Testis (tissue), 3 donors: Measurements from ENCODE around the gene PTMA. TPM values are rescaled to one million over a fixed set of nuclear protein-coding genes. Genes with fewer than 3 reads are reported as not detected.

Experiments
- DNase-seq: peaks from one replicate; pipeline ENCODE4 v3.0.0-alpha.2; 2019
- H3K27ac ChIP-seq, 2 donors: fragments of 200-600 bp; sonication (generic); one replicate each; pipeline ENCODE4 v1.5.1; 2019
- H3K27me3 ChIP-seq: fragments of 200-600 bp; sonication (generic); one replicate; pipeline ENCODE4 v1.5.1; 2019
- H3K36me3 ChIP-seq: fragments of 200-600 bp; sonication (generic); one replicate; pipeline ENCODE4 v1.5.1; 2017; ENCODE audit warnings: low read depth; ENCODE audit errors: missing control alignments
- H3K4me1 ChIP-seq: fragments of 200-600 bp; sonication (generic); one replicate; pipeline ENCODE4 v1.5.1; 2019
- H3K4me3 ChIP-seq, 2 donors: fragments of 200-600 bp; sonication (generic); one replicate each; pipeline ENCODE4 v1.5.1; 2017 to 2019
- H3K9me3 ChIP-seq: fragments of 200-600 bp; sonication (generic); one replicate; pipeline ENCODE4 v1.5.1; 2017
- POLR2A ChIP-seq: fragments of 450-650 bp; IDR thresholded peaks from one replicate; pipeline ENCODE4 v1.6.1; 2017; ENCODE audit warnings: antibody characterized with exemption, mild to moderate bottlenecking, moderate library complexity
- WGBS, 2 donors: methylation state at CpG; one replicate each; pipeline ENCODE4 v1.1.5; 2018; 5-methylcytosine and 5-hydroxymethylcytosine counted together
- intact Hi-C: fragments of 100-400 bp; cut with DNase I; formaldehyde crosslinking; loops from one replicate; pipeline ENCODE4 v1.15.1; 2023; ENCODE audit warnings: low total_unique reads
- polyA plus RNA-seq: library from polyadenylated mRNA; stranded (reverse); fragments of 350-450 nt; fragmentation: Illumina TruSeq; extraction: RNeasy Lipid Tissue Mini Kit (QIAGEN cat#74804); gene quantifications from one replicate; pipeline ENCODE4 v1.2.3, GENCODE V29; 2014; ENCODE audit warnings: low read depth, low replicate concordance; ENCODE audit not compliant: insufficient read depth
- total RNA-seq, 2 donors: library from RNA; depleted of rRNA; stranded (reverse); fragments of >200 nt; gene quantifications; one replicate each; pipeline ENCODE4 v1.2.3, GENCODE V29; 2016
- TF ChIP-seq, protein P1 (sequence below), 3 experiments: fragments of 450-650 bp in 2 of 3; fragments of 200-600 bp in 1 of 3; sonication (generic) in 1 of 3; IDR thresholded peaks; one replicate each; pipeline ENCODE4 v1.5.1; 2016 to 2019; ENCODE audit warnings: antibody characterized with exemption in 3 of 3, mild to moderate bottlenecking in 2 of 3, moderate library complexity in 1 of 3

Gene PTMA
- total and polyA plus RNA-seq, 3 donors from 2014 or later = 278 to 583 (median 311) TPM

DNA sequence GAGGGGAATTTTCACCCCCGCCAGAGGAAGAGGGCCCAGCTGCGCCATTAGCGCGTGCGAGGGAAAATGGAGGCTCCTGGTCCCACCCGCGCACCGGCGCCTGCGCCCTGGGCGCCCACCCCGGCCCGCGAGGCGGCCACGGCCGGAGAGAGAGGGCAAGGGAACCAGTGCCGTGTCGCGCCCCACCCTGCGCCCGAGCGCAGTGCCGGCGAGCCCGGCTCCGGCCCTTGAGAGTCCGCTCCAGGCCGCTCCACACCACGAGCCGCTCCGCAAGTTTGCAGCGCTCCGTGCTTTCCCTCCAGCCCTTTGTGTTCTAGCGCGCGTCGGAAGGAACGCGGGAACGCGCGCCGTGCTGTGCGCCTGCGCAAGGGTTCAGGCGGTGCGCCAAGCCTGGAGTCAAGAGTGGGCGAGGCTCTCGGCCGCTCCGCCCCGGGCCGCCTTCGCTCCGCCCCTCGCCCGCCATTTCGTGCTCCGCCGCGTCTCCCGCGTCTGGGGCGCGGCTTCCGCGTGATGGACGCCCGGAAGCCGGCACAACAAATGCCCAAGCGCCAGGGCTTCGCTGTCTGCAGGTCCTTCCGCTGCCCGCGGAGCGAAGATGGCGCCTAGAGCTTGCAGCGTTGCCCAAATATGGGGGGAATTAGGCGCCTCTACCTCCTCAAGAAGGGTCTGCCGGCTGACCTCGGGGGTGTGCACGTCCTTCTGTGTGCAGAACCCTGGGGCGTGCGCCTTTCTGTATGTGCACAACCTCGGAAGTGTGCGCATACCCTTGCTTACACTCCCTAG, 46.1 kb upstream of the PTMA start:
- Histone ChIP-seq H3K36me3 (no peaks in the 10 kb centered on the region), H3K27ac (peak overlapping the region; percentile 90 to 92), H3K4me1 (peaks cover 8% of the 10 kb centered on the region), H3K27me3 (no peaks in the 10 kb centered on the region), H3K9me3 (no peaks in the 10 kb centered on the region), H3K4me3 (peak overlapping the region; percentile 53 to 56)
- peak; percentile 96 for DNase-seq
- TF ChIP-seq POLR2A = no peak
- TF ChIP-seq, protein P1, sequence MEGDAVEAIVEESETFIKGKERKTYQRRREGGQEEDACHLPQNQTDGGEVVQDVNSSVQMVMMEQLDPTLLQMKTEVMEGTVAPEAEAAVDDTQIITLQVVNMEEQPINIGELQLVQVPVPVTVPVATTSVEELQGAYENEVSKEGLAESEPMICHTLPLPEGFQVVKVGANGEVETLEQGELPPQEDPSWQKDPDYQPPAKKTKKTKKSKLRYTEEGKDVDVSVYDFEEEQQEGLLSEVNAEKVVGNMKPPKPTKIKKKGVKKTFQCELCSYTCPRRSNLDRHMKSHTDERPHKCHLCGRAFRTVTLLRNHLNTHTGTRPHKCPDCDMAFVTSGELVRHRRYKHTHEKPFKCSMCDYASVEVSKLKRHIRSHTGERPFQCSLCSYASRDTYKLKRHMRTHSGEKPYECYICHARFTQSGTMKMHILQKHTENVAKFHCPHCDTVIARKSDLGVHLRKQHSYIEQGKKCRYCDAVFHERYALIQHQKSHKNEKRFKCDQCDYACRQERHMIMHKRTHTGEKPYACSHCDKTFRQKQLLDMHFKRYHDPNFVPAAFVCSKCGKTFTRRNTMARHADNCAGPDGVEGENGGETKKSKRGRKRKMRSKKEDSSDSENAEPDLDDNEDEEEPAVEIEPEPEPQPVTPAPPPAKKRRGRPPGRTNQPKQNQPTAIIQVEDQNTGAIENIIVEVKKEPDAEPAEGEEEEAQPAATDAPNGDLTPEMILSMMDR (IDR thresholded peaks at IDR 0.05) = peak in 2 of 3 experiments; percentile 14
- 8 to 9% methylated on average over 12 to 51 of the region's 87 CpGs for WGBS, 2 donors
- intact Hi-C loops = no loop called here

GRCh38 chr2:231662811-231663457, 45.4 kb upstream of the PTMA start:
- peak overlapping the region; percentile 90 to 92 for H3K27ac ChIP-seq
- H3K27me3 ChIP-seq = no peaks in the 10 kb centered on the region
- no peak for TF ChIP-seq POLR2A
- TF ChIP-seq, protein P1 (IDR thresholded peaks at IDR 0.05) = no peak
- H3K9me3 ChIP-seq = no peaks in the 10 kb centered on the region
- H3K4me3 ChIP-seq = peak overlapping the region; percentile 53 to 56
- no peak for DNase-seq
- intact Hi-C loops = no loop called here
- WGBS, 2 donors = 66 to 70% methylated on average over 28 to 34 of the region's 34 CpGs
- H3K36me3 ChIP-seq = no peaks in the 10 kb centered on the region
- peaks cover 10% of the 10 kb centered on the region for H3K4me1 ChIP-seq

- no peak overlapping the region for H3K4me3 ChIP-seq
- peak overlapping the region in 1 of 2 donors; percentile 22 for H3K27ac ChIP-seq
- H3K36me3 ChIP-seq = no peaks in the 10 kb centered on the region
- no peak for DNase-seq
- H3K4me1 ChIP-seq = peaks cover 10% of the 10 kb centered on the region
- no peaks in the 10 kb centered on the region for H3K9me3 ChIP-seq
- TF ChIP-seq, protein P1 (IDR thresholded peaks at IDR 0.05) = no peak
- TF ChIP-seq POLR2A = no peak
- H3K27me3 ChIP-seq = no peaks in the 10 kb centered on the region
- intact Hi-C loops = no loop called here
- 65 to 74% methylated on average over 22 to 27 of the region's 27 CpGs for WGBS, 2 donors
Observed at GRCh38 chr2:231663458-231664212, 44.7 kb upstream of the PTMA start.

- TF ChIP-seq, protein P1 (IDR thresholded peaks at IDR 0.05) = no peak
- TF ChIP-seq POLR2A = no peak
- Histone ChIP-seq H3K27ac (peak overlapping the region; percentile 86 to 88), H3K4me3 (no peak overlapping the region), H3K4me1 (peaks cover 10% of the 10 kb centered on the region), H3K36me3 (no peaks in the 10 kb centered on the region), H3K9me3 (no peaks in the 10 kb centered on the region), H3K27me3 (no peaks in the 10 kb centered on the region)
- intact Hi-C loops = no loop called here
- 72 to 80% methylated on average over 8 of the region's 8 CpGs for WGBS, 2 donors
- DNase-seq = no peak
Observed at GRCh38 chr2:231664727-231665126, 43.6 kb upstream of the PTMA start.
